HEK293T (cell line): ENCODE measurements around the gene SETDB2.

Experiments
- ARNT ChIP-seq: fragments of 450-650 bp; IDR thresholded peaks from 2 replicates; pipeline ENCODE4 v1.6.1; 2017; ENCODE audit warnings: mild to moderate bottlenecking
- BHLHE40 ChIP-seq: fragments of 450-650 bp; IDR thresholded peaks from 2 replicates; pipeline ENCODE4 v1.6.1; 2016; ENCODE audit warnings: mild to moderate bottlenecking, moderate library complexity, borderline replicate concordance
- CTBP1 ChIP-seq: fragments of 450-650 bp; IDR thresholded peaks from 2 replicates; pipeline ENCODE4 v1.6.1; 2016; ENCODE audit warnings: borderline replicate concordance
- ELF4 ChIP-seq: fragments of 450-650 bp; IDR thresholded peaks from 2 replicates; pipeline ENCODE4 v1.6.1; 2017; ENCODE audit warnings: antibody characterized with exemption
- FOXA1 ChIP-seq: fragments of 450-650 bp; IDR thresholded peaks from 2 replicates; pipeline ENCODE4 v1.6.1; 2016; ENCODE audit warnings: mild to moderate bottlenecking
- FOXK2 ChIP-seq: fragments of 450-650 bp; IDR thresholded peaks from 2 replicates; pipeline ENCODE4 v1.6.1; 2016; ENCODE audit warnings: mild to moderate bottlenecking
- FOXM1 ChIP-seq: fragments of 450-650 bp; IDR thresholded peaks from 2 replicates; pipeline ENCODE4 v1.6.1; 2017; ENCODE audit warnings: mild to moderate bottlenecking, borderline replicate concordance
- L3MBTL2 ChIP-seq: fragments of 450-650 bp; conservative IDR thresholded peaks from 2 replicates; pipeline ENCODE4 v1.6.1; 2016; ENCODE audit warnings: mild to moderate bottlenecking
- SP1 ChIP-seq: fragments of 450-650 bp; IDR thresholded peaks from 2 replicates; pipeline ENCODE4 v1.6.1; 2017
- SUZ12 ChIP-seq: fragments of 450-650 bp; IDR thresholded peaks from 2 replicates; pipeline ENCODE4 v1.6.1; 2016; ENCODE audit warnings: mild to moderate bottlenecking
- TARDBP ChIP-seq: fragments of 450-650 bp; IDR thresholded peaks from 2 replicates; pipeline ENCODE4 v1.6.1; 2016
- ZNF384 ChIP-seq: fragments of 450-650 bp; IDR thresholded peaks from 2 replicates; pipeline ENCODE4 v1.6.1; 2016

GRCh38 chr13:49429121-49429520, 15.0 kb upstream of the SETDB2 start:
- TF ChIP-seq FOXK2 (no peak), SP1 (no peak), ZNF384 (no peak), ARNT (no peak), ELF4 (no peak), TARDBP (no peak), L3MBTL2 (no peak), CTBP1 (no peak), BHLHE40 (no peak), FOXM1 (no peak), SUZ12 (no peak), FOXA1 (no peak)
